Measurements from ENCODE around the gene THOP1.

DNA sequence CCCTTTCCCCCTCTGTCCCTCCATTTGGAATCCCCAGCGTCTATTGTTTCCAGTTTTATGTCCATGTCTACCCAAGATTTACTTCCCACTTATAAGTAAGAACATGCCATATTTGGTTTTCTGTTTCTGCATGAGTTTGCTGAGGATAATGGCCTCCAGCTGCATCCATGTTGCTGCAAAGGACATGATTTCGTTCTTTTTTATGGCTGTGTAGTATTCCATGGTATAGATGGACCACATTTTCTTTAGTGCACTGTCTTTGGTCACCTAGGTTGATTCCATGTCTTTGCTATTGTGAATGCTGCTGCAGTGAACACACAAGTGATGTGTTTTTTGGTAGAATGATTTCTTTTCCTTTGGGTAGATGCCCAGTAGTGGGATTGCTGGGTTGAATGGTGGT lies 59.8 kb downstream of the THOP1 start:
- TF ChIP-seq, protein P1, sequence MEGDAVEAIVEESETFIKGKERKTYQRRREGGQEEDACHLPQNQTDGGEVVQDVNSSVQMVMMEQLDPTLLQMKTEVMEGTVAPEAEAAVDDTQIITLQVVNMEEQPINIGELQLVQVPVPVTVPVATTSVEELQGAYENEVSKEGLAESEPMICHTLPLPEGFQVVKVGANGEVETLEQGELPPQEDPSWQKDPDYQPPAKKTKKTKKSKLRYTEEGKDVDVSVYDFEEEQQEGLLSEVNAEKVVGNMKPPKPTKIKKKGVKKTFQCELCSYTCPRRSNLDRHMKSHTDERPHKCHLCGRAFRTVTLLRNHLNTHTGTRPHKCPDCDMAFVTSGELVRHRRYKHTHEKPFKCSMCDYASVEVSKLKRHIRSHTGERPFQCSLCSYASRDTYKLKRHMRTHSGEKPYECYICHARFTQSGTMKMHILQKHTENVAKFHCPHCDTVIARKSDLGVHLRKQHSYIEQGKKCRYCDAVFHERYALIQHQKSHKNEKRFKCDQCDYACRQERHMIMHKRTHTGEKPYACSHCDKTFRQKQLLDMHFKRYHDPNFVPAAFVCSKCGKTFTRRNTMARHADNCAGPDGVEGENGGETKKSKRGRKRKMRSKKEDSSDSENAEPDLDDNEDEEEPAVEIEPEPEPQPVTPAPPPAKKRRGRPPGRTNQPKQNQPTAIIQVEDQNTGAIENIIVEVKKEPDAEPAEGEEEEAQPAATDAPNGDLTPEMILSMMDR (IDR thresholded peaks at IDR 0.05), result no peak
- TF ChIP-seq POLR2A (IDR thresholded peaks at IDR 0.05), result no peak
